SU-DHL-6 (cell line): ENCODE measurements around the gene FLT1.

ENCODE experiments used
- EZH2phosphoT487 ChIP-seq: fragments of 200-600 bp; sonication (generic), shearing (Covaris generic); conservative IDR thresholded peaks from 2 replicates; pipeline ENCODE4 v1.6.1; 2018; ENCODE audit warnings: mild to moderate bottlenecking, antibody characterized with exemption, low read length, moderate library complexity, mixed read lengths
- TF ChIP-seq, protein P1 (sequence below): fragments of 200-600 bp; sonication (generic); IDR thresholded peaks from one replicate; pipeline ENCODE4 v1.5.1; 2017; ENCODE audit warnings: antibody characterized with exemption, mild to moderate bottlenecking, low read length, moderate library complexity; ENCODE audit not compliant: insufficient read depth, poor library complexity, severe bottlenecking

GRCh38 chr13:28392428-28392827, 102.5 kb downstream of the FLT1 start:
- TF ChIP-seq, protein P1, sequence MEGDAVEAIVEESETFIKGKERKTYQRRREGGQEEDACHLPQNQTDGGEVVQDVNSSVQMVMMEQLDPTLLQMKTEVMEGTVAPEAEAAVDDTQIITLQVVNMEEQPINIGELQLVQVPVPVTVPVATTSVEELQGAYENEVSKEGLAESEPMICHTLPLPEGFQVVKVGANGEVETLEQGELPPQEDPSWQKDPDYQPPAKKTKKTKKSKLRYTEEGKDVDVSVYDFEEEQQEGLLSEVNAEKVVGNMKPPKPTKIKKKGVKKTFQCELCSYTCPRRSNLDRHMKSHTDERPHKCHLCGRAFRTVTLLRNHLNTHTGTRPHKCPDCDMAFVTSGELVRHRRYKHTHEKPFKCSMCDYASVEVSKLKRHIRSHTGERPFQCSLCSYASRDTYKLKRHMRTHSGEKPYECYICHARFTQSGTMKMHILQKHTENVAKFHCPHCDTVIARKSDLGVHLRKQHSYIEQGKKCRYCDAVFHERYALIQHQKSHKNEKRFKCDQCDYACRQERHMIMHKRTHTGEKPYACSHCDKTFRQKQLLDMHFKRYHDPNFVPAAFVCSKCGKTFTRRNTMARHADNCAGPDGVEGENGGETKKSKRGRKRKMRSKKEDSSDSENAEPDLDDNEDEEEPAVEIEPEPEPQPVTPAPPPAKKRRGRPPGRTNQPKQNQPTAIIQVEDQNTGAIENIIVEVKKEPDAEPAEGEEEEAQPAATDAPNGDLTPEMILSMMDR = no peak
- no peak for TF ChIP-seq EZH2phosphoT487
